ENCODE measurements around the gene RTRAF.

DNA sequence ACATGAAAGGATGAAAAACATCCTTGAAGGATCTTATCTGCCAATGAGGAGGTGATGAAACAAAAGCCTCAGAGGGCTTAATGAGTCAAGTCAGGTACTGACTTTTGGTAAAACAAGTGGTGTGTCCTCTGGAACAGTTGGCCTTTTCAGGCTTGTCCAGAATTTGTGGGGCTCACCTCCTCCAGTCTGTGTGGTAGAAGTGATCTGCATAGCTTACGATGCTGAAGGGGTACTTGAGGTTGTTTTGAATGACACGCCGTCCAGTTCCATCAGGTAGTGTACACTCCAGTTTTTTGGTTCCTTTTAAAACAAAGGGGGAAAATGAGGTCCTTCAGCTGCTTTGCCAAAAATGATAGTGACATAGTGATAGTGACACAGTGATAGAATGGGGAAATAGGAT lies 17.0 kb downstream of the RTRAF start:
- TF ChIP-seq CTCF (conservative IDR thresholded peaks at IDR 0.05 in 1 of 2, IDR thresholded peaks at IDR 0.05 in 1 of 2; ENCODE audit: low read depth in 1 of 2, low read length in 2 of 2), result no peak
- TF ChIP-seq EZH2 (IDR thresholded peaks at IDR 0.05; ENCODE audit: low read length, missing control alignments), result no peak

Measured in fibroblast of lung (primary cell).